NOMO-1 (cell line): Measurements from ENCODE around the gene LRRTM4.

Experiments
- DNase-seq, 2 experiments: peaks; one replicate each; lab custom pipeline; 2025; ENCODE audit not compliant: unreplicated experiment in 2 of 2; lab: John Stamatoyannopoulos, UW

LRRTM4 gene

GRCh38 chr2:77479395-77479794 is 42.8 kb downstream of the LRRTM4 start:
- DNase-seq = no peak

GRCh38 chr2:77470096-77470495 is 52.1 kb downstream of the LRRTM4 start:
- DNase-seq = no peak

- DNase-seq = no peak
Measured at GRCh38 chr2:77469106-77469505, 53.1 kb downstream of the LRRTM4 start.

GRCh38 chr2:77459840-77460239 is 62.3 kb downstream of the LRRTM4 start:
- DNase-seq = no peak

GRCh38 chr2:77458216-77458615 is 64.0 kb downstream of the LRRTM4 start:
- DNase-seq = no peak

- no peak for DNase-seq
Measured at GRCh38 chr2:77457665-77458064, 64.5 kb downstream of the LRRTM4 start.

GRCh38 chr2:77443076-77443475 is 79.1 kb downstream of the LRRTM4 start:
- no peak for DNase-seq

GRCh38 chr2:77434880-77435279 is 87.3 kb downstream of the LRRTM4 start:
- no peak for DNase-seq

- DNase-seq = no peak
Measured at GRCh38 chr2:77428946-77429345, 93.2 kb downstream of the LRRTM4 start.

- DNase-seq = no peak
Measured at GRCh38 chr2:77421971-77422370, 100.2 kb downstream of the LRRTM4 start.

GRCh38 chr2:77418537-77418936 is 103.6 kb downstream of the LRRTM4 start:
- DNase-seq = no peak

- DNase-seq = no peak
Measured at GRCh38 chr2:77404189-77404588, 118.0 kb downstream of the LRRTM4 start.

- DNase-seq = no peak
Measured at GRCh38 chr2:77398970-77399600, 123.1 kb downstream of the LRRTM4 start.

- no peak for DNase-seq
Measured at GRCh38 chr2:77397763-77398162, 124.4 kb downstream of the LRRTM4 start.

- DNase-seq = no peak
Measured at GRCh38 chr2:77395011-77395410, 127.2 kb downstream of the LRRTM4 start.

GRCh38 chr2:77391119-77391518 is 131.1 kb downstream of the LRRTM4 start:
- DNase-seq = no peak

- no peak for DNase-seq
Measured at GRCh38 chr2:77387324-77387723, 134.9 kb downstream of the LRRTM4 start.

- no peak for DNase-seq
Measured at GRCh38 chr2:77372636-77373035, 149.5 kb downstream of the LRRTM4 start.

- no peak for DNase-seq
Measured at GRCh38 chr2:77370511-77370910, 151.7 kb downstream of the LRRTM4 start.

- no peak for DNase-seq
Measured at GRCh38 chr2:77363277-77363676, 158.9 kb downstream of the LRRTM4 start.

GRCh38 chr2:77348821-77349220 is 173.4 kb downstream of the LRRTM4 start:
- no peak for DNase-seq

- DNase-seq = no peak
Measured at GRCh38 chr2:77336013-77336412, 186.2 kb downstream of the LRRTM4 start.
